ENCODE results near the gene TMEM187. TPM values are rescaled to one million over a fixed set of nuclear protein-coding genes. Genes with fewer than 3 reads are reported as not detected.
A peak's percentile ranks its signal among the peaks of the same experiment; 100 is the strongest.

TMEM187 gene
- total RNA-seq, 4 donors from 2014 or later: 1.5 to 9.5 (median 5.4) TPM

DNA sequence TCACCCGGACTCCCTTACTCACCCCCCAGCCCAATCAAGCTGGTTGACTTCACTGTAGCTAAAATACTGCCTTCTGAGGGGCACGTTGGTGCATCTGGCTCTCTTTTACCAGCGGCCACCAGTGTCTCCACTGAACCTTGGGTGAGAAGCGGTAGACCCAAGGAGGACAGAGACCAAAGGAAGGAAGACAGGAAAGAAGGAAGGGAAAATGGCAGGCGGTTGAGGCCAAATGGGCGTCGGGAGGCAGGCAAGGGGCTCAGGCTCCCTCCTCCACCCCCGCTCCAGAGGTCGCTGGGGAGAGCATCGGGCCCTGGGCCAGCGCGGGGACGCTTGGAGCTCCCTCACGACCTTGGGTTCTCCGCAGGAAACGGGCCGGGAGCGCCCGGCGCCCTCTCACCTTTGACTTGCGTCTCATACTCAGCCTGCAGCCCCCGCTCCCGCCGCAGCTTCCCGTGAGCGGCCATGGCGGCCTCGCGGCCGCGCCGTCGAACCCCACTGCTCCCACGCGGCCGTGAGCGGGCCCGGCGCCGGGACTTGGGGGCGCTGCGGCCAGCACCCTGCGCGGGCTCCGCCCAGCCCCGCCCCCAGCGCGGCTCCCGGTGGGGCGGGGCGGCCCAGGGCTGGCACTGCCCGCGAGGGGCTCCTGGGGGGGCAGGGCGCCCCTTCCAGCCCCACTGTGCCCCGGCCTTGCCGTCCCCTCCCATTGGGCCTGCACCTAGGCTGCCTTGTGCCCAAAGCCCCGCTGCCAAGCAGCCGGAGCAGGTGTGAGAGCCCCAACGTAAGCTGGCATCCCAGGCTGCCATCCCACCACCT, 46.6 kb upstream of the TMEM187 start, which contains the start of gene ARHGAP4:
Gene ARHGAP4 (minus strand): TSS at position 526 of the 813 bp plus-strand sequence. CDS start 62 bp downstream, at position 464.
- no peaks in the 10 kb centered on the region for H3K27me3 ChIP-seq
- H3K4me1 ChIP-seq: peaks cover 0 to 78% (median 21%) of the 10 kb centered on the region in 3 donors
- WGBS, 2 donors (ENCODE audit: low coverage in 1 of 2): 60% methylated on average over 1 of the region's 59 CpGs; no CpG with 5 or more reads in 1 of the 2 donors
- TF ChIP-seq, protein P1, sequence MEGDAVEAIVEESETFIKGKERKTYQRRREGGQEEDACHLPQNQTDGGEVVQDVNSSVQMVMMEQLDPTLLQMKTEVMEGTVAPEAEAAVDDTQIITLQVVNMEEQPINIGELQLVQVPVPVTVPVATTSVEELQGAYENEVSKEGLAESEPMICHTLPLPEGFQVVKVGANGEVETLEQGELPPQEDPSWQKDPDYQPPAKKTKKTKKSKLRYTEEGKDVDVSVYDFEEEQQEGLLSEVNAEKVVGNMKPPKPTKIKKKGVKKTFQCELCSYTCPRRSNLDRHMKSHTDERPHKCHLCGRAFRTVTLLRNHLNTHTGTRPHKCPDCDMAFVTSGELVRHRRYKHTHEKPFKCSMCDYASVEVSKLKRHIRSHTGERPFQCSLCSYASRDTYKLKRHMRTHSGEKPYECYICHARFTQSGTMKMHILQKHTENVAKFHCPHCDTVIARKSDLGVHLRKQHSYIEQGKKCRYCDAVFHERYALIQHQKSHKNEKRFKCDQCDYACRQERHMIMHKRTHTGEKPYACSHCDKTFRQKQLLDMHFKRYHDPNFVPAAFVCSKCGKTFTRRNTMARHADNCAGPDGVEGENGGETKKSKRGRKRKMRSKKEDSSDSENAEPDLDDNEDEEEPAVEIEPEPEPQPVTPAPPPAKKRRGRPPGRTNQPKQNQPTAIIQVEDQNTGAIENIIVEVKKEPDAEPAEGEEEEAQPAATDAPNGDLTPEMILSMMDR (IDR thresholded peaks at IDR 0.05): no peak
- TF ChIP-seq EP300 (IDR thresholded peaks at IDR 0.05) (no peak), POLR2A (IDR thresholded peaks at IDR 0.05) (no peak), POLR2AphosphoS5 (IDR thresholded peaks at IDR 0.05) (no peak)
- no peaks in the 10 kb centered on the region for H3K9me3 ChIP-seq
- H3K27ac ChIP-seq: peak within 1 kb of the TSS; percentile 88 to 96 (median 91)
- peak within 1 kb of the TSS in 1 of 2 donors; percentile 62 for H3K4me3 ChIP-seq
- peaks cover 0 to 16% of the 10 kb centered on the region in 2 donors for H3K36me3 ChIP-seq
- no peak for ATAC-seq

DNA sequence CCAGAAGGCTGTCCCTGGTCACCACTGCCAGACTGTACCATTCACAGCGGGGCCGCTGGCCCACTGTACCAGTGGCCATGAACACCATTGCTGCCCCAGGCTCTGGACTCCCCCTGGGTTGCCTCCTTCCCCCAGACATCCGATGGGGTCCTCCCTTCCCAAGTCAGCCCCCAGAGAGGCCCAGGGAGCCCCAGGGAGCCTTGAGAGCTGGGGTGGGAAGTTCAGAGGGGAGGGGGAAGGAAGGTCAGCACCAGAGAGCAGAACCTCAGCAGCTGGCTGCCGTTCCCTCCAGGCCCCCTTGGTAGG, 46.0 kb upstream of the TMEM187 start:
- no peaks in the 10 kb centered on the region for H3K9me3 ChIP-seq
- no peaks in the 10 kb centered on the region for H3K27me3 ChIP-seq
- TF ChIP-seq EP300 (IDR thresholded peaks at IDR 0.05) (no peak), POLR2AphosphoS5 (IDR thresholded peaks at IDR 0.05) (no peak), POLR2A (IDR thresholded peaks at IDR 0.05) (no peak)
- TF ChIP-seq, protein P1 (IDR thresholded peaks at IDR 0.05): no peak
- peak overlapping the region; percentile 88 to 96 (median 91) for H3K27ac ChIP-seq
- H3K4me3 ChIP-seq: peak overlapping the region in 1 of 2 donors; percentile 62
- WGBS, 2 donors (ENCODE audit: low coverage in 1 of 2): no CpG with 5 or more reads among the region's 4 CpGs
- peaks cover 0 to 21% of the 10 kb centered on the region in 2 donors for H3K36me3 ChIP-seq
- peaks cover 0 to 72% (median 21%) of the 10 kb centered on the region in 3 donors for H3K4me1 ChIP-seq
- no peak for ATAC-seq

DNA sequence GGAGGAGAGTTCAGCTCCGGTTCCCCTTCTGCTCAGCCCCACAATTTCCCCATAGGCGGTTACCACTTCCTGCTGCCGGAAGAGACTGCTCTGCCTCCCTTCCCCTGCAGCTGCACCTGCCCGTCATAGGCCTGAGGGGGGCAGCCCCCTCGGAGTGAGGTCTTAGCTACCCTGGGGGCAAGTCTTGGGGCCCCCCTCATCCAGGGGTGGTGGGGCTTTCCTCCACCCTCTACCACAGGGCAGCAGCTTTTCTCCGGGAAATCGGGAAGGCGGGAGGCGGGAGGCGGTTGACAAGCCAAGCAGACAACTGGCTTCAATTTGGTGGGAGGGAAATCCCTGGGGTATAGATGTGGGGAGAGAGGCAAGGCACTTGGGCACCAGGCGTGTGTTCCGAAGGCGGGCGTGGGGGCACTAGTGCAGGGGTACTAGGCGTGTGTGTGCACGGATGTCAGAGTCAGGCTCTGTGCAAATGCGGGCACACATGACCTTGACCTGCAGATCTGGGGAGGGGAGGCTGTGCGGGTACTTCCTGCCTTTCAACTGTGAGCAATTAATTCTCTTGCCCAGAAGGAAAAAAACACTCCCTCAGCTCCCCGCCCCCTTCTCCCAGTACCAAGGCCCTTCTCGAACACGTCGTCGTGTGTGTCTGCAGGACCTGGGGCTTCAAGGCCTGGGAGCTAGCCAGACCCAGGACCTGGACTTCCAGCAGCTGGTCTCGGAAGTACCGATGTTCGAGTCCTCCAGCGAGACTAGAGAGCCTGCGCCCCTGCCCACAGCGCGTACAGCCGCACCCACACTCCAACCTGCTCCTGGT, 45.5 kb upstream of the TMEM187 start:
- ATAC-seq: no peak
- TF ChIP-seq POLR2A (IDR thresholded peaks at IDR 0.05) (no peak), POLR2AphosphoS5 (IDR thresholded peaks at IDR 0.05) (no peak), EP300 (IDR thresholded peaks at IDR 0.05) (no peak)
- TF ChIP-seq, protein P1 (IDR thresholded peaks at IDR 0.05): no peak
- Histone ChIP-seq H3K9me3 (no peaks in the 10 kb centered on the region), H3K4me1 (peaks cover 0 to 67% (median 19%) of the 10 kb centered on the region in 3 donors), H3K4me3 (peak overlapping the region; percentile 62 to 69), H3K36me3 (peaks cover 0 to 27% of the 10 kb centered on the region in 2 donors), H3K27me3 (no peaks in the 10 kb centered on the region), H3K27ac (peak overlapping the region; percentile 88 to 96 (median 91))
- 39% methylated on average over 13 of the region's 31 CpGs; no CpG with 5 or more reads in 1 of the 2 donors for WGBS, 2 donors (ENCODE audit: low coverage in 1 of 2)

DNA sequence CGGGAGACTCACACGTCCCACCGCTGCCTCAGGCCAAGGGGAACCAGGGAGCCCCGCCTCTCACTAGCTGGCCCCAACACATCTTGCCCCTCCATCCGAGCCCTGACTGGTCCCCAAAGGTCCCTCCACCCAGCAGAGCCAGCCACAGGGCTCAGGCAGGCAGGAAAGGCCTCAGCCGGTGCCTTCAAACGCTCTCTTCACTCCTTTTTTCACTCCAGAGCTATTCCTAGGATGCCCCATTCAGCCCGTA, 45.0 kb upstream of the TMEM187 start:
- Histone ChIP-seq H3K27me3 (no peaks in the 10 kb centered on the region), H3K9me3 (no peaks in the 10 kb centered on the region), H3K36me3 (peaks cover 0 to 32% of the 10 kb centered on the region in 2 donors), H3K27ac (peak overlapping the region; percentile 88 to 96 (median 91)), H3K4me3 (peak overlapping the region; percentile 62 to 69), H3K4me1 (peaks cover 0 to 61% (median 16%) of the 10 kb centered on the region in 3 donors)
- no peak for TF ChIP-seq POLR2AphosphoS5 (IDR thresholded peaks at IDR 0.05)
- no peak for TF ChIP-seq EP300 (IDR thresholded peaks at IDR 0.05)
- TF ChIP-seq POLR2A (IDR thresholded peaks at IDR 0.05): no peak
- TF ChIP-seq, protein P1 (IDR thresholded peaks at IDR 0.05): no peak
- WGBS, 2 donors (ENCODE audit: low coverage in 1 of 2): 35% methylated on average over 2 of the region's 8 CpGs; no CpG with 5 or more reads in 1 of the 2 donors
- no peak for ATAC-seq
